Kidney epithelial cell (primary cell): ENCODE measurements around the gene CCRL2. TPM values are rescaled to one million over a fixed set of nuclear protein-coding genes. Genes with fewer than 3 reads are reported as not detected.

Experiments
- DNase-seq: peaks from one replicate; pipeline ENCODE4 v3.0.0-alpha.2; 2010; ENCODE audit warnings: low read depth
- H3K27me3 ChIP-seq: 2 replicates; pipeline ENCODE4 v1.6.0; 2011; ENCODE audit warnings: low read length; ENCODE audit not compliant: control insufficient read depth, insufficient read depth
- H3K36me3 ChIP-seq: 2 replicates; pipeline ENCODE4 v1.5.1; 2011; ENCODE audit warnings: low read length; ENCODE audit not compliant: control insufficient read depth, insufficient read depth
- H3K4me3 ChIP-seq: 2 replicates; pipeline ENCODE4 v1.5.1; 2011; ENCODE audit warnings: low read depth, mild to moderate bottlenecking, control low read depth, low read length
- total RNA-seq: library from RNA; depleted of rRNA; stranded (reverse); fragments of >200 nt; gene quantifications from 2 replicates; pipeline ENCODE4 v1.2.3, GENCODE V29; 2015
- TF ChIP-seq, protein P1 (sequence below): IDR thresholded peaks from 2 replicates; pipeline ENCODE4 v1.5.1; 2011; ENCODE audit warnings: mild to moderate bottlenecking, moderate library complexity, low read length, control low read depth, inconsistent platforms; ENCODE audit not compliant: insufficient read depth, poor library complexity, severe bottlenecking

Gene CCRL2
- total RNA-seq, 1 donor from 2014 or later, result 0.29 TPM

DNA sequence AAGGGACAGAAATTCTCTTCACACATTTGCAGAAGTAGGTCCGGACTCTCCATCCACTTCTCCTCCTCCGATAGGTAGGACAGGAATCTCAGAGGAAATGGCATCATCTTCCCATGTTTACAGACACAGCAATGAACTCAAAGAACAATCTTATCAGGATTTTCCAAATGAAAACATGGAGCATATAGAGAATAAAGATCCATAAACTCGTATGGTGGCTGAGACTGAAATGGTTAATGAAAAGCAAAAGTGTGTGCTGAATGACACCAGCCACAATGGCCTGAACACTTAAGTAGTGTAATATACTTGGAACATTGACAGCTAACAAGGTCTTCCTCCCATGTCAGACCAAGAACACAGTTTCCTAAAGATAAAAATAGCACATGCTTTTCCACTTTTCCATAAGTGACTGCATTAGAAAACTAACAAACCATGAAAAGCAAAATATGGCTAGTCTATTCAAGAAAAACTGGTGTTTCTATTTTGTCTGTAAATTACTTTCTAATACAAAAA is 5.8 kb downstream of the CCRL2 start:
- TF ChIP-seq, protein P1, sequence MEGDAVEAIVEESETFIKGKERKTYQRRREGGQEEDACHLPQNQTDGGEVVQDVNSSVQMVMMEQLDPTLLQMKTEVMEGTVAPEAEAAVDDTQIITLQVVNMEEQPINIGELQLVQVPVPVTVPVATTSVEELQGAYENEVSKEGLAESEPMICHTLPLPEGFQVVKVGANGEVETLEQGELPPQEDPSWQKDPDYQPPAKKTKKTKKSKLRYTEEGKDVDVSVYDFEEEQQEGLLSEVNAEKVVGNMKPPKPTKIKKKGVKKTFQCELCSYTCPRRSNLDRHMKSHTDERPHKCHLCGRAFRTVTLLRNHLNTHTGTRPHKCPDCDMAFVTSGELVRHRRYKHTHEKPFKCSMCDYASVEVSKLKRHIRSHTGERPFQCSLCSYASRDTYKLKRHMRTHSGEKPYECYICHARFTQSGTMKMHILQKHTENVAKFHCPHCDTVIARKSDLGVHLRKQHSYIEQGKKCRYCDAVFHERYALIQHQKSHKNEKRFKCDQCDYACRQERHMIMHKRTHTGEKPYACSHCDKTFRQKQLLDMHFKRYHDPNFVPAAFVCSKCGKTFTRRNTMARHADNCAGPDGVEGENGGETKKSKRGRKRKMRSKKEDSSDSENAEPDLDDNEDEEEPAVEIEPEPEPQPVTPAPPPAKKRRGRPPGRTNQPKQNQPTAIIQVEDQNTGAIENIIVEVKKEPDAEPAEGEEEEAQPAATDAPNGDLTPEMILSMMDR, result no peak
- no peaks in the 10 kb centered on the region for H3K27me3 ChIP-seq
- no peak for DNase-seq
- no peaks in the 10 kb centered on the region for H3K36me3 ChIP-seq
- no peak overlapping the region for H3K4me3 ChIP-seq

DNA sequence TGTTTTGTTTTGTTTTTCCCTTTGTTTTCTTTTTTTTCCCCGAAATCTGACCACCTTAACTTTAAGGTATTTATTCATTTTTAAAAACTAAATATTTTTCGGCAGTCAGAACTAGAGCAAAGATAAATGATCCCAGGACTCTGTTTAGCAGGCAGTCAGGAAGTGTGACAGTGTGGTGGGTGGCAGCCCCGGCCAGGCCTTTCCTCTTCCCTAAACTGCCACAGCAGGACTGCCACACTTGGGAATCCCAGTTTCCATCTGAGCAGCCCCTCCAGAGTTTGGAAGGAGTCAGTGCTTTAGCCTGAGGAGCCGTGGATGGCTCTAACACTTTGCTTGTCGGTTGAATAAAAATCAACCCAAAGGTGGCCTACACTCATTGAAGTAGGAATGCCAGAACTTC is 6.9 kb downstream of the CCRL2 start:
- Histone ChIP-seq H3K4me3 (no peak overlapping the region), H3K36me3 (no peaks in the 10 kb centered on the region), H3K27me3 (no peaks in the 10 kb centered on the region)
- DNase-seq, result no peak
- TF ChIP-seq, protein P1, result no peak

DNA sequence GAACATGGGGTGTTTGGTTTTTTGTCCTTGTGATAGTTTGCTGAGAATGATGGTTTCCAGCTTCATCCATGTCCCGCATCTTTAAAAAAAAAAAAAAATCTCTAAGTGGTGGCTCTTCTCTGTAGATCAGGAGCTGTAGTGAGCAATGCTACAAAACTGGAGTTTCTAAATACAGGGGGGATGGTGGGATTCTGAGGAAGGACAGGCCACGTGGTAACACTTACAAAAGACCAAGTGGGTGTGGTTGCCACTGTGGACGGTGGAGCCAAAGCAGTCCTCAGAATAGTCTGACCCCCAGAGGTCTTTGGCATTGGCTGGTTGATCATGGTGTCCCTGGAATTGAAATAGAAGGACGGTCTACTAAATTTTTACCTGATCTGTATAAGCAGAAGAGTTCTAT is 7.7 kb downstream of the CCRL2 start:
- Histone ChIP-seq H3K36me3 (no peaks in the 10 kb centered on the region), H3K4me3 (no peak overlapping the region), H3K27me3 (no peaks in the 10 kb centered on the region)
- no peak for DNase-seq
- TF ChIP-seq, protein P1, result no peak

DNA sequence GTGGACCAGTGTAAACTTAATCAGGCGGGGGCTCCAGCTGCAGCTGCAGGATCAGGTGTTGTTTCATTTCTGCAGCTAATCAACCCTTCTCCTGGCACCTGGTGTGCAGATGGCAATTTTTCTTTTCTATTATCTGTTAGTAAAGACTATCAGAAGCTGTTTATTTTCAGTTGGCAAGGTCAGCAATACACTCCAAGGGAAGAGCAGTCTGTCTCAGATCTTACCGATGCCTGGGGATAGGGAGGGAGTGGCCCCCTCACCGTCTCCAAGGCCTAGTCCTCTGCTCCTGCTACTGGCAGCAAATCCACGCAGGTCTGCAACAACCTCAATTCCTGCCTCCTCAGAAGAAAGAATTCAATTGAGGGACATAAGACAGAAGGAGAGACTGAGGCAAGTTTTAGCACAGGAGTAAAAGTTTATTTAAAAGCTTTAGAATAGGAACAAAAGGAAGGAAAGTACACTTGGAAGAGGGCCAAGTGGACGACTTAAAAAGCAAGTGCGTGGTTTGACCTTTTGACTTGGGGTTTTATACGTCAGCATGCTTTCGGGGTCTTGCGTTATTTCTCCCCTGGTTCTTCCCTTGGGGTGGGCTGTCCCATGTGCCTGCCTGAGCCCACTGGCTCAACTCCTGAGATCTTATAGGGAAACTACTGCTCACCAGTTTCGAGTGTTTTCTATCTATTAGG is 9.2 kb downstream of the CCRL2 start:
- TF ChIP-seq, protein P1, result no peak
- no peaks in the 10 kb centered on the region for H3K36me3 ChIP-seq
- no peak overlapping the region for H3K4me3 ChIP-seq
- no peak for DNase-seq
- H3K27me3 ChIP-seq, result no peaks in the 10 kb centered on the region

DNA sequence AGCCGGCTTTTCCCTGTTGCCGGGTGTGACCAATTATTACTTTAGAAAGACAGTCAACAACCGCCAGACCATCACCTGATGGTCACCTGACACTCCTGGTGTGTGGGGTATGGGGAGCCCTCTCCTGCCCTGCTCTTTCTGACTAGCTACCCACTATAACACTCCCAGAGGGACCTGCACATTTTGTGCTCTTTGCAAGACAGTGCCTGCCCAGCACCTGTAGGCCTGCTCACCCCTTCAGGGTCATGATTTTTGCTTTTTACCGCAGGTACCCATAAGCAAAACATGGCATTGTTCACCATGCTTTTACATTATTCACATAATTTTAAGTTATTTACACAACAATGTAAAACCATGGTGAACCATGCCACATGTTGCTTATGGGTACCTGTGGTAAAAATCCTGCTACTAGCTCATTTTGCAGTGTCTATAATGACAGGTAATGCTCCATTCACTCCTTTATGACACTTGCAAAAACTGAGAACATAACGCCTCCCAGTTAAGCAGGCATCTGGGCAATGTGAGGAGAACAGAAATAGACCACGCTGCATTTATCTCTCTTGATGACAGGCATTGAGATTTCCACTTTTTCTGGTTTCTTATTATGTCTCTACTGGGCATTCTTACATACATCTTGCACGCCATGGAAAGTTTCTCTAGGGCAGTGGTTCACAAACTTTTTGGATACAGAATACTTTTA is 9.9 kb downstream of the CCRL2 start:
- TF ChIP-seq, protein P1, result no peak
- Histone ChIP-seq H3K36me3 (no peaks in the 10 kb centered on the region), H3K4me3 (no peak overlapping the region), H3K27me3 (no peaks in the 10 kb centered on the region)
- no peak for DNase-seq
